HG02759 (cell line): ENCODE data around the gene PKN1.
"Not testable (repeated sequence)": the region's sequence is repeated elsewhere in the genome, so short reads cannot be mapped to it uniquely, and the experiment has no call there.

Source experiments
- ATAC-seq: cut with Tn5 transposase; IDR thresholded peaks from one replicate; pipeline ENCODE4 v1.9.1; 2021; ENCODE audit warnings: mild to moderate bottlenecking, moderate library complexity; ENCODE audit not compliant: unreplicated experiment

PKN1 gene

GRCh38 chr19:14452303-14452702 lies 19.2 kb downstream of the PKN1 start:
- ATAC-seq = not testable (repeated sequence)

GRCh38 chr19:14459703-14460102 lies 26.6 kb downstream of the PKN1 start:
- ATAC-seq = no peak

- ATAC-seq = no peak
These were observed 27.8 kb downstream of the PKN1 start for GRCh38 chr19:14460935-14461334.

GRCh38 chr19:14462401-14462800 lies 29.3 kb downstream of the PKN1 start:
- ATAC-seq = not testable (repeated sequence)

- ATAC-seq = no peak
These were observed 30.6 kb downstream of the PKN1 start for GRCh38 chr19:14463747-14464146.

GRCh38 chr19:14467391-14467790 lies 34.3 kb downstream of the PKN1 start:
- no peak for ATAC-seq

- ATAC-seq = no peak
These were observed 34.7 kb downstream of the PKN1 start for GRCh38 chr19:14467816-14468215.

GRCh38 chr19:14470031-14470876 lies 37.1 kb downstream of the PKN1 start:
- no peak for ATAC-seq

- ATAC-seq = no peak
These were observed 38.5 kb downstream of the PKN1 start for GRCh38 chr19:14471436-14472187.

- ATAC-seq = no peak
These were observed 39.3 kb downstream of the PKN1 start for GRCh38 chr19:14472202-14472938.

- ATAC-seq = no peak
These were observed 40.2 kb downstream of the PKN1 start for GRCh38 chr19:14473073-14473977.

GRCh38 chr19:14473978-14474578 lies 41.0 kb downstream of the PKN1 start:
- no peak for ATAC-seq

GRCh38 chr19:14474827-14475226 lies 41.7 kb downstream of the PKN1 start:
- ATAC-seq = no peak

- ATAC-seq = no peak
These were observed 42.4 kb downstream of the PKN1 start, which contains the start of gene PTGER1 for GRCh38 chr19:14475251-14476073. Gene PTGER1, minus strand, starts transcription at chr19:14475354. Its CDS starts 1,034 bp downstream, at chr19:14474320.

GRCh38 chr19:14476327-14476672 lies 43.2 kb downstream of the PKN1 start:
- ATAC-seq = no peak

GRCh38 chr19:14476673-14477401 lies 43.7 kb downstream of the PKN1 start:
- ATAC-seq = no peak

- ATAC-seq = no peak
These were observed 44.5 kb downstream of the PKN1 start for GRCh38 chr19:14477418-14478112.

- no peak for ATAC-seq
These were observed 45.0 kb downstream of the PKN1 start for GRCh38 chr19:14478113-14478545.
